HUES48 (cell line): ENCODE results near the gene NPAS3.

Source experiments
- H3K27ac ChIP-seq: one replicate; pipeline ENCODE4 v1.7.0; 2013; ENCODE audit warnings: low read depth, low read length, inconsistent platforms
- H3K27me3 ChIP-seq: 2 replicates; pipeline ENCODE4 v1.6.1; 2013; ENCODE audit warnings: mild to moderate bottlenecking, low read length; ENCODE audit not compliant: control insufficient read depth, insufficient read depth
- H3K36me3 ChIP-seq: 2 replicates; pipeline ENCODE4 v1.6.1; 2013; ENCODE audit warnings: low read length; ENCODE audit not compliant: control insufficient read depth, insufficient read depth
- H3K4me1 ChIP-seq: 2 replicates; pipeline ENCODE4 v1.6.1; 2013; ENCODE audit warnings: mild to moderate bottlenecking, low read length; ENCODE audit not compliant: control insufficient read depth, insufficient read depth
- H3K4me3 ChIP-seq: 2 replicates; pipeline ENCODE4 v1.5.1; 2013; ENCODE audit warnings: mild to moderate bottlenecking, low read depth, low read length
- H3K9ac ChIP-seq: 2 replicates; pipeline ENCODE4 v1.6.1; 2013; ENCODE audit warnings: mild to moderate bottlenecking, low read depth, low read length, moderate library complexity
- H3K9me3 ChIP-seq: 2 replicates; pipeline ENCODE4 v1.6.1; 2013; ENCODE audit warnings: low read length; ENCODE audit not compliant: control insufficient read depth, insufficient read depth

The NPAS3 gene

DNA sequence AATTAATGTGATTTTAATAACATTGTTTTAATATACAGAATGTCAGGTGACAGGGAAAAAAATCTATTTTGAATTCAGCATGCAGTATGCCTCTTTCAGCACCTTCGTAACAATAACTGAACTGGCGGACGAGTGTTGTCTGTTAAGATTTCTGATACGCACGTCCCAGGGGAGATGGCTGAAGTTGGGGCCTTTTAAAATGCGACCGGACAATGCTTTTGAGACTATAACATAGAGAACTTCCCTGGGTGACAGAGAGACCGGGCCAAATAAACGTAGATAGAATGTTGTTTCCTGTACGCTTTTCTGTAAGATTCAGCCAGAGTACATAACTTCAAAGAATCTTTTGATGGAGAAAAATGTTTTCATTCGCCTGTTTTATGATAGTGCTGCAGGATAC is 772.5 kb downstream of the NPAS3 start:
- no peak overlapping the region for H3K27ac ChIP-seq
- peaks cover 17% of the 10 kb centered on the region for H3K4me1 ChIP-seq

DNA sequence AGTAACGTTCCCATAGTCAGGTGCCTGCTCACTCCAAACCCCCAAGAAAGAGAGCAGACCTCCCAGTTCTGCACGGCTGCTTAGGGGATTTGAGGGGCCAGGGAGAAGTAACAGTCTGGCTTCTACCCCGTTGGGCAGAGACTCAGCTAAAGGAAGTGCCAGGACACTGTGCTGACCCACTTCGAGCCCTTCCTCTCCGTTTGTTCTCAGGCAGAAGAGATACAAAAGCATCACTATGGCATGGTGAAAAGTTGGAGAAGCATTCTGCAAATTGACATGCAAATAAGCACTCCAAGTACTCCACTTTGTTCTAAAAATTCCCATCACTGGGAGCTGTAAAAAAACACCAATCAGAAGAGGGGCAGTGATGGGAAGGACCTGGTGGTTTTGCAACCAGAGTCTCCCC is 773.1 kb downstream of the NPAS3 start:
- H3K36me3 ChIP-seq: no peaks in the 10 kb centered on the region
- H3K27me3 ChIP-seq: no peaks in the 10 kb centered on the region
- H3K4me1 ChIP-seq: peaks cover 15% of the 10 kb centered on the region
- H3K9ac ChIP-seq: no peak overlapping the region
- no peak overlapping the region for H3K4me3 ChIP-seq
- no peak overlapping the region for H3K27ac ChIP-seq
- H3K9me3 ChIP-seq: no peaks in the 10 kb centered on the region

More for the DNA sequence above, 772.5 kb downstream of the NPAS3 start:
- H3K27me3 ChIP-seq: no peaks in the 10 kb centered on the region
- H3K36me3 ChIP-seq: no peaks in the 10 kb centered on the region
- no peak overlapping the region for H3K9ac ChIP-seq
- no peak overlapping the region for H3K4me3 ChIP-seq
- no peaks in the 10 kb centered on the region for H3K9me3 ChIP-seq

GRCh38 chr14:33714527-33715226 is 776.0 kb downstream of the NPAS3 start:
- Histone ChIP-seq H3K27me3 (no peaks in the 10 kb centered on the region), H3K9ac (no peak overlapping the region), H3K4me3 (no peak overlapping the region), H3K4me1 (peaks cover 16% of the 10 kb centered on the region), H3K9me3 (no peaks in the 10 kb centered on the region), H3K36me3 (no peaks in the 10 kb centered on the region), H3K27ac (no peak overlapping the region)

DNA sequence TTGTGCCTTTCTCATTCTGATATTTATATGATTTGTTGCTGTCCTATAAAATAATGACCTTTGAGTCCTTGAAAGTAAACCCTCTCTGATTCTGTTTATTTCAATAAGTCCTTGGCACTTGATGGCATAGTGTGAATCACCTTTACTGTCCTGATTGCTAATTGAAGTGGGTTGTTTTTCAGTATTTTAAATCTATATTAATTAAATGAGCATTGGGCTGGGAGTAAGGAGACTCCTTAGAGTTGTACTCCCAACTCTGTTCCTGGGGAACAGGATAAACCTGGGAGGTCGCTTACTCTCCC is 776.5 kb downstream of the NPAS3 start:
- Histone ChIP-seq H3K9ac (no peak overlapping the region), H3K9me3 (no peaks in the 10 kb centered on the region), H3K36me3 (no peaks in the 10 kb centered on the region), H3K4me3 (no peak overlapping the region), H3K27me3 (no peaks in the 10 kb centered on the region), H3K27ac (no peak overlapping the region), H3K4me1 (peaks cover 16% of the 10 kb centered on the region)

DNA sequence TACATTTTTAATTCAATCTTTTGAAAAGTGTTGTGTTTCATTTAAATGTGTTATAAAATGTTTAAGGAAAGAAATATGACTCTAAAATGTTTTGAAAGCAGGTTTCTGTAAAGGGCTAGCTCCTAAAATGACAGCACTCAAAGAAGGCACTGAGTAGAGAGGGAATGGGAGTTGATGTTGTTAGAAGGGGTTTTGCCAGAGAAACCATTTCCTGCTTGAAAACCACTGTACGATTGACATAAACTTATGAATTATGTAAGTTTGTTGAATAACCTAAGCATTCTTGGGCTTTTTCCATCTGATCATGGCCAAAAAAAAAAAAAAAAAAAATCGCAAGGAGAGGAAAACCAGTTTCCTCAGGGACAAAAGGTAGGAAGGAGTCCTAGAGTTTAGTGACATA is 778.2 kb downstream of the NPAS3 start:
- Histone ChIP-seq H3K27me3 (no peaks in the 10 kb centered on the region), H3K4me3 (no peak overlapping the region), H3K27ac (no peak overlapping the region), H3K9me3 (no peaks in the 10 kb centered on the region), H3K4me1 (peaks cover 9% of the 10 kb centered on the region), H3K36me3 (no peaks in the 10 kb centered on the region), H3K9ac (no peak overlapping the region)

GRCh38 chr14:33717866-33718265 is 779.2 kb downstream of the NPAS3 start:
- H3K36me3 ChIP-seq: no peaks in the 10 kb centered on the region
- H3K9me3 ChIP-seq: no peaks in the 10 kb centered on the region
- no peak overlapping the region for H3K27ac ChIP-seq
- H3K4me1 ChIP-seq: 0 out of 2 replicates have a peak, but pooled peaks cover 4% of the 10 kb centered on the region
- H3K9ac ChIP-seq: no peak overlapping the region
- H3K27me3 ChIP-seq: no peaks in the 10 kb centered on the region
- H3K4me3 ChIP-seq: no peak overlapping the region

DNA sequence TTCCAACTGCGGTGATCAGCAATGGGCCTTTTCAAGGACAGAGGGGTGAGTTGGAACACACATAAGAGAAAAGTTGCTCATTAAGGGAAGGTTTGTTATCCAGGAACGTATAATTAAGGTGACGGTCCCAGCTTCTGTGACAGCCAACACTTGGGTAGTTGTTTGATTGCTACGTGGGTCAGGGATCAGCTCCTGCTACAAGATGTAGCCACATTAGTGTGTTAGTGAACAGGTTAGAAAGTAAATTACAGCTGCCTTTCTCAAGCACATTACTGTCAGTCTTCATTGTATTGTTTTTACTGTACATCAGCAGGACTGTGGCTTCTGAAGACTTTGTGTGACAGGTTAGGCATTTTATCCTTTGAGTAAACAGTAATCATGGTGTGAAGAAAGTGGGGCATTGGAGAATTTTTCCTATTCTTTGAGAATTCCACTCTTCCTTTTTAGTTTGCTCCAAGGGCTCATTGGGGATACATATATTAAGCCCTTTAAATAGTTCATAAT is 781.7 kb downstream of the NPAS3 start:
- H3K9ac ChIP-seq: no peak overlapping the region
- 0 out of 2 replicates have a peak, but pooled peaks cover 4% of the 10 kb centered on the region for H3K4me1 ChIP-seq
- no peak overlapping the region for H3K4me3 ChIP-seq
- no peaks in the 10 kb centered on the region for H3K27me3 ChIP-seq
- no peak overlapping the region for H3K27ac ChIP-seq
- H3K36me3 ChIP-seq: no peaks in the 10 kb centered on the region
- no peaks in the 10 kb centered on the region for H3K9me3 ChIP-seq

GRCh38 chr14:33726685-33727084 is 788.0 kb downstream of the NPAS3 start:
- no peak overlapping the region for H3K27ac ChIP-seq
- H3K36me3 ChIP-seq: no peaks in the 10 kb centered on the region
- H3K4me3 ChIP-seq: no peak overlapping the region
- no peaks in the 10 kb centered on the region for H3K27me3 ChIP-seq
- no peak overlapping the region for H3K9ac ChIP-seq
- H3K4me1 ChIP-seq: no peaks in the 10 kb centered on the region
- no peaks in the 10 kb centered on the region for H3K9me3 ChIP-seq

DNA sequence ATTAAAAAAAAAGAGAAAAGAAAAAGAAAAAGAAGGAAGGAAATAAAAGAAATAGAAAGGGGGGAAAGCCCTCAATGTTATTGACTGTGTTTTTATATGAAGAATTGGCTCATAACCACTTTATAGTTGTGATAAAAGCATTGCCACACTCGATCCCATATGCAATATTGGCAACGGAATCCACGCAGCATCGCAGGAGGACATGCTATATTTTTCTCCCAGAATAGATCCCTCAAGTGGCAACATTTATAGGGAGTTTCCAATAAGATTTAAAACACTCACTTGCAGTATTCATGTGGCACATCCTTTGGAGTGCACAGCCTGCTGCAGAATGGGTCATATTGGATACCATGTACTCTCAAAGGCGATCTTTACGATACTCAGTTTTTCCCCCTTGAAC is 788.9 kb downstream of the NPAS3 start:
- no peaks in the 10 kb centered on the region for H3K27me3 ChIP-seq
- H3K9ac ChIP-seq: no peak overlapping the region
- no peaks in the 10 kb centered on the region for H3K9me3 ChIP-seq
- H3K4me1 ChIP-seq: no peaks in the 10 kb centered on the region
- no peak overlapping the region for H3K4me3 ChIP-seq
- no peak overlapping the region for H3K27ac ChIP-seq
- H3K36me3 ChIP-seq: no peaks in the 10 kb centered on the region

DNA sequence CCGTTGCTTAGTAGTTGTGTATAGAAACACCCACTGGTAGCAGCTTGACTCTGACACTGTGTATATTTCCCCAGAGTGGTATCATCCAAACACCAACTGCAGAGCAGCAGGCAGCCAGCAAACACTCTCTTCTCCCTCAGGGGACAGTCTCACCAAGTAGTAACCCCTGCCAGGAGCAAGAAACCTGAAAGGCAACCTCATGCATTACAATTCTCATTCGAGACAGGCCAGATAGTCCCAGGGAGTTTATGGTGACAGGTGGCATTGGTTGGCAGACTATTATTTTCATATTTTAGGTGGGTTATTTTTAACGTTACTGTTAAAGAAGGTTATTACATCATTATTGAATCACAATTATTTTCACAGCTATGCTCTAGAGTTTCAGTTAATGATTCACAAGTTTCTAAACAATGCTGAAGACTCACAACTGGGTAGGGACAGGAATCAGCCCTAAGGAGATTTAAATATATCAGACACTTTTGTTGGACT is 789.4 kb downstream of the NPAS3 start:
- Histone ChIP-seq H3K9ac (no peak overlapping the region), H3K4me3 (no peak overlapping the region)

DNA sequence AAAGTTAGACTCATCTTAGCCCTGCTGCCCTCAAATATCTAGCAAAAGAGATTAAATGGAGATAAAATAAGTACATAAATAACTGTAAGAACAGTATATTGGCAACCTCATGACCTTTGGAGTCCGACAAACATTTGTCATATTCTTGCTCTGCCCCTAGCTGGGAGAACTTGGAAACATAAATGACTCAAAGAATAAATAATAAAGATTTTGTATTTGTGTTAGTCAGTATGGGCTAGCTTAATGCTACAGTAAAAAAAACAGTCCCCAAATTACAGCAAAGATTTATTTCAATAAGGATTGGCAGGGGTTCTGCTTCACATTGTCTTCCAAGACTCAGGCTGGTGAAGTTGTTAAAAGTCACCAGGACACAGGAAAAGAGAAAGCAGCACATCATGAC is 791.5 kb downstream of the NPAS3 start:
- Histone ChIP-seq H3K27ac (no peak overlapping the region), H3K9me3 (no peaks in the 10 kb centered on the region), H3K4me3 (no peak overlapping the region), H3K36me3 (no peaks in the 10 kb centered on the region), H3K9ac (no peak overlapping the region), H3K27me3 (no peaks in the 10 kb centered on the region), H3K4me1 (peaks cover 2% of the 10 kb centered on the region; the same call in 1 of the 2 replicates)

More for the DNA sequence above, 789.4 kb downstream of the NPAS3 start:
- Histone ChIP-seq H3K27ac (no peak overlapping the region), H3K36me3 (no peaks in the 10 kb centered on the region), H3K4me1 (no peaks in the 10 kb centered on the region), H3K27me3 (no peaks in the 10 kb centered on the region), H3K9me3 (no peaks in the 10 kb centered on the region)
